Activated naive CD8-positive, alpha-beta T cell (primary cell): ENCODE measurements around the gene ABRACL.
"Not testable (repeated sequence)": the region's sequence is repeated elsewhere in the genome, so short reads cannot be mapped to it uniquely, and the experiment has no call there.

ENCODE experiments used
- H3K27ac Mint-ChIP-seq: one replicate; pipeline ENCODE4 v1.8.0; 2021; ENCODE audit warnings: mixed read lengths
- H3K27me3 Mint-ChIP-seq: one replicate; pipeline ENCODE4 v1.8.0; 2021; ENCODE audit warnings: mixed read lengths
- H3K36me3 Mint-ChIP-seq: one replicate; pipeline ENCODE4 v1.8.0; 2021; ENCODE audit warnings: mixed read lengths
- H3K4me1 Mint-ChIP-seq: one replicate; pipeline ENCODE4 v1.8.0; 2021; ENCODE audit warnings: low read depth, mixed read lengths
- H3K4me3 Mint-ChIP-seq: one replicate; pipeline ENCODE4 v1.8.0; 2021; ENCODE audit warnings: mild to moderate bottlenecking, mixed read lengths
- H3K9me3 Mint-ChIP-seq: one replicate; pipeline ENCODE4 v1.8.0; 2021; ENCODE audit warnings: low read depth, mixed read lengths

The ABRACL gene

GRCh38 chr6:138997136-138997535 is 31.4 kb upstream of the ABRACL start:
- H3K27me3 Mint-ChIP-seq = no peaks in the 10 kb centered on the region
- no peak overlapping the region for H3K4me3 Mint-ChIP-seq
- no peaks in the 10 kb centered on the region for H3K9me3 Mint-ChIP-seq
- H3K27ac Mint-ChIP-seq = no peak overlapping the region
- no peaks in the 10 kb centered on the region for H3K36me3 Mint-ChIP-seq
- no peaks in the 10 kb centered on the region for H3K4me1 Mint-ChIP-seq

- Mint-ChIP-seq H3K27me3 (no peaks in the 10 kb centered on the region), H3K4me3 (no peak overlapping the region), H3K9me3 (no peaks in the 10 kb centered on the region), H3K4me1 (no peaks in the 10 kb centered on the region), H3K36me3 (no peaks in the 10 kb centered on the region), H3K27ac (no peak overlapping the region)
Observed at GRCh38 chr6:138999949-139000725, 28.4 kb upstream of the ABRACL start.

- H3K36me3 Mint-ChIP-seq = no peaks in the 10 kb centered on the region
- H3K27ac Mint-ChIP-seq = no peak overlapping the region
- no peak overlapping the region for H3K4me3 Mint-ChIP-seq
- no peaks in the 10 kb centered on the region for H3K9me3 Mint-ChIP-seq
- H3K4me1 Mint-ChIP-seq = no peaks in the 10 kb centered on the region
- no peaks in the 10 kb centered on the region for H3K27me3 Mint-ChIP-seq
Observed at GRCh38 chr6:139003751-139004150, 24.8 kb upstream of the ABRACL start.

- no peak overlapping the region for H3K4me3 Mint-ChIP-seq
- no peaks in the 10 kb centered on the region for H3K27me3 Mint-ChIP-seq
- no peaks in the 10 kb centered on the region for H3K36me3 Mint-ChIP-seq
- no peaks in the 10 kb centered on the region for H3K9me3 Mint-ChIP-seq
- no peak overlapping the region for H3K27ac Mint-ChIP-seq
- no peaks in the 10 kb centered on the region for H3K4me1 Mint-ChIP-seq
Observed at GRCh38 chr6:139006477-139006876, 22.1 kb upstream of the ABRACL start.

GRCh38 chr6:139007428-139007827 is 21.1 kb upstream of the ABRACL start:
- H3K4me1 Mint-ChIP-seq = no peaks in the 10 kb centered on the region
- H3K27me3 Mint-ChIP-seq = no peaks in the 10 kb centered on the region
- H3K27ac Mint-ChIP-seq = no peak overlapping the region
- no peaks in the 10 kb centered on the region for H3K36me3 Mint-ChIP-seq
- no peak overlapping the region for H3K4me3 Mint-ChIP-seq
- no peaks in the 10 kb centered on the region for H3K9me3 Mint-ChIP-seq

- H3K4me3 Mint-ChIP-seq = no peak overlapping the region
- no peaks in the 10 kb centered on the region for H3K36me3 Mint-ChIP-seq
- no peaks in the 10 kb centered on the region for H3K4me1 Mint-ChIP-seq
- H3K27me3 Mint-ChIP-seq = no peaks in the 10 kb centered on the region
- no peaks in the 10 kb centered on the region for H3K9me3 Mint-ChIP-seq
- H3K27ac Mint-ChIP-seq = no peak overlapping the region
Observed at GRCh38 chr6:139008117-139008516, 20.4 kb upstream of the ABRACL start.

- no peak overlapping the region for H3K27ac Mint-ChIP-seq
- no peaks in the 10 kb centered on the region for H3K36me3 Mint-ChIP-seq
- H3K27me3 Mint-ChIP-seq = no peaks in the 10 kb centered on the region
- no peaks in the 10 kb centered on the region for H3K4me1 Mint-ChIP-seq
- H3K9me3 Mint-ChIP-seq = no peaks in the 10 kb centered on the region
- H3K4me3 Mint-ChIP-seq = no peak overlapping the region
Observed at GRCh38 chr6:139010674-139011073, 17.9 kb upstream of the ABRACL start.

- no peaks in the 10 kb centered on the region for H3K9me3 Mint-ChIP-seq
- no peaks in the 10 kb centered on the region for H3K4me1 Mint-ChIP-seq
- H3K27me3 Mint-ChIP-seq = no peaks in the 10 kb centered on the region
- H3K36me3 Mint-ChIP-seq = no peaks in the 10 kb centered on the region
- H3K27ac Mint-ChIP-seq = no peak overlapping the region
- no peak overlapping the region for H3K4me3 Mint-ChIP-seq
Observed at GRCh38 chr6:139011980-139012379, 16.6 kb upstream of the ABRACL start.

- H3K36me3 Mint-ChIP-seq = no peaks in the 10 kb centered on the region
- H3K9me3 Mint-ChIP-seq = no peaks in the 10 kb centered on the region
- no peaks in the 10 kb centered on the region for H3K27me3 Mint-ChIP-seq
- no peak overlapping the region for H3K27ac Mint-ChIP-seq
- no peak overlapping the region for H3K4me3 Mint-ChIP-seq
- no peaks in the 10 kb centered on the region for H3K4me1 Mint-ChIP-seq
Observed at GRCh38 chr6:139013185-139013800, 15.3 kb upstream of the ABRACL start.

GRCh38 chr6:139014945-139015344 is 13.6 kb upstream of the ABRACL start:
- H3K4me1 Mint-ChIP-seq = no peaks in the 10 kb centered on the region
- H3K27ac Mint-ChIP-seq = no peak overlapping the region
- no peaks in the 10 kb centered on the region for H3K27me3 Mint-ChIP-seq
- no peaks in the 10 kb centered on the region for H3K9me3 Mint-ChIP-seq
- no peaks in the 10 kb centered on the region for H3K36me3 Mint-ChIP-seq
- no peak overlapping the region for H3K4me3 Mint-ChIP-seq

GRCh38 chr6:139016337-139017213 is 12.0 kb upstream of the ABRACL start:
- no peak overlapping the region for H3K4me3 Mint-ChIP-seq
- H3K9me3 Mint-ChIP-seq = no peaks in the 10 kb centered on the region
- no peak overlapping the region for H3K27ac Mint-ChIP-seq
- H3K27me3 Mint-ChIP-seq = no peaks in the 10 kb centered on the region
- H3K36me3 Mint-ChIP-seq = no peaks in the 10 kb centered on the region
- no peaks in the 10 kb centered on the region for H3K4me1 Mint-ChIP-seq

GRCh38 chr6:139017227-139017626 is 11.3 kb upstream of the ABRACL start:
- no peaks in the 10 kb centered on the region for H3K4me1 Mint-ChIP-seq
- H3K27me3 Mint-ChIP-seq = no peaks in the 10 kb centered on the region
- no peaks in the 10 kb centered on the region for H3K9me3 Mint-ChIP-seq
- H3K4me3 Mint-ChIP-seq = no peak overlapping the region
- no peaks in the 10 kb centered on the region for H3K36me3 Mint-ChIP-seq
- H3K27ac Mint-ChIP-seq = no peak overlapping the region

GRCh38 chr6:139019722-139020121 is 8.8 kb upstream of the ABRACL start:
- Mint-ChIP-seq H3K4me1 (no peaks in the 10 kb centered on the region), H3K9me3 (no peaks in the 10 kb centered on the region), H3K36me3 (no peaks in the 10 kb centered on the region), H3K27me3 (no peaks in the 10 kb centered on the region), H3K4me3 (no peak overlapping the region), H3K27ac (no peak overlapping the region)

GRCh38 chr6:139020689-139021088 is 7.9 kb upstream of the ABRACL start:
- no peaks in the 10 kb centered on the region for H3K9me3 Mint-ChIP-seq
- H3K4me1 Mint-ChIP-seq = no peaks in the 10 kb centered on the region
- no peak overlapping the region for H3K4me3 Mint-ChIP-seq
- no peaks in the 10 kb centered on the region for H3K27me3 Mint-ChIP-seq
- no peak overlapping the region for H3K27ac Mint-ChIP-seq
- no peaks in the 10 kb centered on the region for H3K36me3 Mint-ChIP-seq

GRCh38 chr6:139025416-139025815 is 3.1 kb upstream of the ABRACL start:
- H3K9me3 Mint-ChIP-seq, H3K36me3 Mint-ChIP-seq, H3K4me3 Mint-ChIP-seq, H3K27ac Mint-ChIP-seq, H3K27me3 Mint-ChIP-seq: not testable (repeated sequence)
- peaks cover 12% of the 10 kb centered on the region for H3K4me1 Mint-ChIP-seq
